ENCODE measurements around the gene SMG6.
A peak's percentile ranks its signal among the peaks of the same experiment; 100 is the strongest.

The SMG6 gene

DNA sequence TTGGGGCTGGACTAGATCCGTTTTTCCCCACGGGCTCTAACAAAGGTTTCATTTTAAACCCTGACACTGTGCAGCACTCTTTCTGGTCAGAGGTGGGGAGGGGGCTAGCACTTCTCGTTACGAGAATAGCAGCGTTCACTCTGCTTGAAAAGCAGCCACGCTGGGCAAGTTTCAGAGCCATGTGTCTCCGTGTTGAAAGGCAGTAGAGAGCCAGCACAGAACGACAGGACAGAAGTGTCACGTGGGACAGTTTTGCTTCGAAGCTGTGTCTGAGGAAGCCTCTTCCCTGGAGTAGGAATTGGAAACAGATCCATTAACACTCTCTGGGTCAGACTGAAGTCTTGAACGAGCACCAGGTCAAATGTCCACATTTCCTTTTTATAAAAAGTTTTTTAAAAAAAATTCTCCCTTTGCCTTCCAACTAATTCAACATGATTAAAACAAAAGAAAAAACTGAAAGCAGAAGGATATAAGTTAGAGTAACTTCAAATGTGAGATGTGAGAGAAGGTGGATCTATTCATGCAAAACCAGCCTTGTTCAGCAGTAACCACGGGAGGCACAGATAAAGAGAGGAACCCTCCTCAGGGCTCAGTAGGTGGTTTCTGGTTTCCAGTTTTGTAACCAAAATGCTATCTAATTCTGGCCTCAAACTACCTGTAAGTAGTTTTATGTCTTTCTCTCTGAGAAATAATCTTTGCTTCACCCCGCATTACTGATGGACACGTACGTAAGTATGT is 65.0 kb downstream of the SMG6 start:
- CTCF ChIA-PET: no interaction called here
- POLR2A ChIA-PET: no interaction called here

DNA sequence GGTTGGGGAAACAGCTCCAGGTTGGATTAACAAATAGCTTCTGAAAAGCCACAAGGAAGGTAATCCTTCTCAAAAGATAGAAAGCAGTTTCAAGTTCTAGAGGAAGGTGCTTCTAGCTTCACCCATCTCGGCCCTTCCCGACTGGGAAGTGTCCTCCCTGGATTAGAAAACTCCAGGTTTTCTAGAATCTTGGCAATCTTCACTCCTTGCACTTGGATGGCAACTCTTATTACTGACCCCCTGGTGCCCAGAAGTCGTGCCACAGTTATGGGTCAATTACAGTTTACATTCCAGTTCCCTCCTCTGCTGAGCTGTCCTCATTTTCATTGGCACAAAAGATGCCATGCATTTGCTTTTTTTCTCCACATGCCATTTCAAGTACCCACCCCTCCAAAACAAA is 65.6 kb downstream of the SMG6 start:
- POLR2A ChIA-PET: no interaction called here
- peaks cover 18 to 59% of the 10 kb centered on the region in 2 experiments for H3K36me3 ChIP-seq (ENCODE audit: control insufficient read depth in 2 of 2, insufficient read depth in 1 of 2, low read length in 2 of 2)

More for the DNA sequence above, 65.0 kb downstream of the SMG6 start:
- Histone ChIP-seq H3K4me3 (ENCODE audit: low read depth, low read length) (no peak overlapping the region), H3K27ac (ENCODE audit: extremely low read depth, low read depth, low read length) (no peak overlapping the region), H3K9me3 (ENCODE audit: control insufficient read depth, insufficient read depth, low read depth, low read length) (no peaks in the 10 kb centered on the region), H3K36me3 (ENCODE audit: control insufficient read depth in 2 of 2, insufficient read depth in 1 of 2, low read length in 2 of 2) (peaks cover 24 to 62% of the 10 kb centered on the region in 2 experiments), H3K4me1 (ENCODE audit: control insufficient read depth, insufficient read depth, low read length) (no peaks in the 10 kb centered on the region)
- TF ChIP-seq ZNF155 (tag by site-specific recombination; IDR thresholded peaks at IDR 0.05): no peak
- peak; percentile 66 for TF ChIP-seq ZIC2 (tag by site-specific recombination; IDR thresholded peaks at IDR 0.05)

GRCh38 chr17:2237521-2237921 is 66.1 kb downstream of the SMG6 start:
- Histone ChIP-seq H3K27ac (ENCODE audit: extremely low read depth, low read depth, low read length) (no peak overlapping the region), H3K9me3 (ENCODE audit: control insufficient read depth, insufficient read depth, low read depth, low read length) (no peaks in the 10 kb centered on the region), H3K4me3 (ENCODE audit: low read depth, low read length) (no peak overlapping the region), H3K4me1 (ENCODE audit: control insufficient read depth, insufficient read depth, low read length) (no peaks in the 10 kb centered on the region), H3K36me3 (ENCODE audit: control insufficient read depth in 2 of 2, insufficient read depth in 1 of 2, low read length in 2 of 2) (peaks cover 14 to 60% of the 10 kb centered on the region in 2 experiments)
- CTCF ChIA-PET: interaction anchor here (0.7 to 1.0 kb wide), 3 partner anchors 55 to 179 kb away, joined by 3 to 5 read pairs (median 4); no protein-coding TSS in a partner anchor
- TF ChIP-seq SALL2 (tag by site-specific recombination; IDR thresholded peaks at IDR 0.05; ENCODE audit: borderline replicate concordance): no peak
- POLR2A ChIA-PET: no interaction called here

More for the DNA sequence above, 65.6 kb downstream of the SMG6 start:
- Histone ChIP-seq H3K4me1 (ENCODE audit: control insufficient read depth, insufficient read depth, low read length) (no peaks in the 10 kb centered on the region), H3K4me3 (ENCODE audit: low read depth, low read length) (no peak overlapping the region), H3K27ac (ENCODE audit: extremely low read depth, low read depth, low read length) (no peak overlapping the region), H3K9me3 (ENCODE audit: control insufficient read depth, insufficient read depth, low read depth, low read length) (no peaks in the 10 kb centered on the region)
- CTCF ChIA-PET: interaction anchor here (0.8 kb wide), 1 partner anchor 172 kb away, joined by 4 read pairs; no protein-coding TSS in a partner anchor
- TF ChIP-seq ZNF621 (tag by site-specific recombination; IDR thresholded peaks at IDR 0.05) (no peak), ZNF394 (tag by site-specific recombination; IDR thresholded peaks at IDR 0.05; ENCODE audit: borderline replicate concordance) (no peak), TRIM28 (IDR thresholded peaks at IDR 0.05; ENCODE audit: borderline replicate concordance, low read length) (no peak), ZIC2 (tag by site-specific recombination; IDR thresholded peaks at IDR 0.05) (peak; percentile 26; the same call in 1 of the 2 replicates)

- CTCF ChIA-PET: interaction anchor here (0.6 to 2.0 kb wide), 2 partner anchors 9 to 180 kb away, joined by 3 to 7 read pairs; no protein-coding TSS in a partner anchor
- no peak for TF ChIP-seq ZNF133 (tag by site-specific recombination; IDR thresholded peaks at IDR 0.05)
- TF ChIP-seq ZNF391 (tag by site-specific recombination; IDR thresholded peaks at IDR 0.05; ENCODE audit: borderline replicate concordance, low read depth): no peak
- TF ChIP-seq PRDM1 (tag by site-specific recombination; IDR thresholded peaks at IDR 0.05): no peak
- no peak for TF ChIP-seq ZNF280C (tag by site-specific recombination; IDR thresholded peaks at IDR 0.05)
- TF ChIP-seq ZNF354C (tag by site-specific recombination; IDR thresholded peaks at IDR 0.05; ENCODE audit: borderline replicate concordance, low read depth): no peak
- no peak for TF ChIP-seq ZNF24 (tag by site-specific recombination; IDR thresholded peaks at IDR 0.05)
- TF ChIP-seq ZNF626 (tag by site-specific recombination; IDR thresholded peaks at IDR 0.05): no peak
- peaks cover 10 to 60% of the 10 kb centered on the region in 2 experiments; a peak in 2 of 3 replicates for H3K36me3 ChIP-seq (ENCODE audit: control insufficient read depth in 2 of 2, insufficient read depth in 1 of 2, low read length in 2 of 2)
- no peaks in the 10 kb centered on the region for H3K4me1 ChIP-seq (ENCODE audit: control insufficient read depth, insufficient read depth, low read length)
- H3K27ac ChIP-seq (ENCODE audit: extremely low read depth, low read depth, low read length): no peak overlapping the region
- no peaks in the 10 kb centered on the region for H3K9me3 ChIP-seq (ENCODE audit: control insufficient read depth, insufficient read depth, low read depth, low read length)
- H3K4me3 ChIP-seq (ENCODE audit: low read depth, low read length): no peak overlapping the region
- POLR2A ChIA-PET: no interaction called here
Observed at GRCh38 chr17:2235792-2236366, 67.7 kb downstream of the SMG6 start.
